Heart left ventricle (tissue), 16 donors: ENCODE results near the gene ITGA7. TPM values are rescaled to one million over a fixed set of nuclear protein-coding genes. Genes with fewer than 3 reads are reported as not detected.
A peak's percentile ranks its signal among the peaks of the same experiment; 100 is the strongest.

ENCODE experiments used
- ATAC-seq, 4 donors: fragments of 200-7000 bp; cut with Tn5 transposase; one replicate each; pipeline ENCODE4 v1.9.1; 2020 to 2022; ENCODE audit warnings: moderate library complexity in 4 of 4, mild to moderate bottlenecking in 3 of 4, moderate number of reproducible peaks in 1 of 4
- DNase-seq, 5 donors: peaks; one replicate each; pipeline ENCODE4 v3.0.0-alpha.2; 2020
- H3K27ac ChIP-seq, 12 donors: fragments of 200-600 bp; sonication (generic) in 4 of 12; one replicate each; pipeline versions ENCODE4 v1.5.0 to v1.8.0; 2016 to 2022; ENCODE audit warnings: mild to moderate bottlenecking in 2 of 12
- H3K27me3 ChIP-seq, 9 donors: fragments of 200-600 bp; sonication (generic) in 2 of 9; one replicate each; pipeline versions ENCODE4 v1.5.1 to v1.8.0; 2016 to 2022; ENCODE audit warnings: mild to moderate bottlenecking in 3 of 9
- H3K36me3 ChIP-seq, 9 donors: fragments of 200-600 bp; sonication (generic) in 2 of 9; one replicate each; pipeline versions ENCODE4 v1.5.0 to v1.8.0; 2018 to 2022; ENCODE audit warnings: mild to moderate bottlenecking in 2 of 9
- H3K4me1 ChIP-seq, 12 donors: fragments of 200-600 bp; sonication (generic) in 4 of 12; one replicate each; pipeline versions ENCODE4 v1.5.0 to v1.8.0; 2016 to 2022; ENCODE audit warnings: mild to moderate bottlenecking in 3 of 12
- H3K4me3 ChIP-seq, 12 donors: fragments of 200-600 bp; sonication (generic) in 4 of 12; one replicate each; pipeline versions ENCODE4 v1.5.0 to v1.8.0; 2017 to 2022; ENCODE audit warnings: mild to moderate bottlenecking in 9 of 12, moderate library complexity in 4 of 12
- H3K9me3 ChIP-seq, 12 donors: fragments of 200-600 bp; sonication (generic) in 4 of 12; one replicate each; pipeline versions ENCODE4 v1.5.0 to v1.8.0; 2016 to 2022; ENCODE audit warnings: mild to moderate bottlenecking in 1 of 12
- POLR2A ChIP-seq, 2 donors: fragments of 450-650 bp; IDR thresholded peaks; one replicate each; pipeline ENCODE4 v1.6.1; 2017; ENCODE audit warnings: antibody characterized with exemption in 2 of 2, mild to moderate bottlenecking in 2 of 2, moderate library complexity in 2 of 2
- whole genome bisulfite sequencing, 4 donors: extraction: QIAGEN DNeasy Blood & Tissue Kit in 2 of 4; methylation state at CpG; one replicate each; pipeline versions ENCODE4 v1.1.5 to v1.1.7; 2013 to 2018; 5-methylcytosine and 5-hydroxymethylcytosine counted together
- intact Hi-C, 10 donors: fragments of 100-400 bp; cut with DNase I; formaldehyde crosslinking; loops; one replicate each; pipeline versions ENCODE4 v1.11.1 to v1.14.2; 2022
- polyA plus RNA-seq, 2 donors: library from polyadenylated mRNA; stranded (reverse); fragments of 200-250 nt; gene quantifications; one replicate each; pipeline ENCODE4 v1.2.3, GENCODE V29; 2013
- total RNA-seq, 9 donors: library from RNA; depleted of rRNA in 2 of 9; stranded (reverse); fragments of >200 nt in 2 of 9; fragmentation: NEBNext Ultra II Directional in 3 of 9; extraction: Animal tissue kit (Norgen Biotek cat#: 25700) in 3 of 9; gene quantifications; one replicate each; pipeline versions ENCODE4 v1.1.0 to v1.2.4, GENCODE V29; 2016 to 2023
- TF ChIP-seq, protein P1 (sequence below), 12 donors: fragments of 200-600 bp; sonication (generic) in 4 of 12; IDR thresholded peaks; one replicate each; pipeline versions ENCODE4 v1.5.0 to v1.8.0; 2018 to 2022; ENCODE audit warnings: antibody characterized with exemption in 12 of 12, mild to moderate bottlenecking in 5 of 12
- donor health status: ischemic (EF 13 %, LVEDD 7.1; RV severe dilation, severe dysfunction).
- donor health status: healthy with polysubstance abuse.
- donor health status: DM: no; HTN: yes; CAD: no.
- donor health status: DM: no; HTN: no; CAD: no.
- donor health status: ischemic (EF 25% LVEDD 6.9; RV normal size, moderate dysfunction).
- donor health status: ischemic (EF 25% LVEDD 5.7; RV mildly dilated, moderate dysfunction).
- donor health status: healthy.
- donor health status: DM: yes; HTN: yes; CAD: no.
- donor health status: ischemic (EF 35%, LVEDD 5.7; RV mildly dilated, moderate dysfunction).
- donor health status: nonischemic (EF 11% LVEDD 7.7; RV severe dilation, severe dysfunction).
- donor health status: DM: yes; HTN: yes; CAD: no.
- donor health status: PGD.
- donor health status: ischemic (EF 29% LVEDD 5.4; RV normal size, mild dysfunction).
- donor health status: nonischemic (EF 23%, LVEDD 6.1; RV moderate dilation, normal function).

ITGA7 gene
- total and polyA plus RNA-seq, 11 donors: 173 to 1,007 (median 573) TPM

DNA sequence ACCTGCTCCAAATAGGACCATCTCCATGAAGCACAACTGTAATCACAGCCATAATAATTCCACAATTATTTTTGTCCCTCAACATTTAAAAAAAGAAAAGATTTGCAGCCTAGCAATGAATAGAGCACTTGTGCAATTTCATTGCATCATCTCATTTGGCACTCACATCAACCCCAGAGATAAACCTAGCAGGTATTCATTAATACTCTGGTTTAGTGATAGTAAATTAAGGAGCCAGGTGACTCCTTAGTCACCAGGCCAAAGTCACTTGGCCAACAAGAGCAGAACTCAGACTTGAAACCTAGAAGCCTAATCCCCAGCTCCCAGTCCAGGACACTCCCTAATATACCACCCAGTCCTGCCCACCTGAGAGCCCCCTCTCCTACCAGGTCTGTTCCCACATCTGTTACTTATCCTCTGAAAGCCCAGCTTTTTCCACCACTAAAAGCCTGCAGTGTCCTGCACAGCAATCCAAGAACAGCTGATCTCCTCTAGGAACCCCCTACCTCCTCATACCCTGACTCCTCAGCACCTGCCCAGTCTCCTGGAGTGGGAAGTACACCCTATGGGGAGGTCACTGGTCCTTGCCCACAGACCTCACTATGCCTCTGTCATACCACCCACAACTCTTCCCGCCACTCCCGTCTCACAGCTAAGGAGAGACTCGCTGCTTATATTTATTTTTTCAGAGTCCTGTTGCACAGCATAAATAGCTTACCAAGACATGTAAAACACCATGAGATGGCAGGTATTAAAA, 48.9 kb downstream of the ITGA7 start:
- Histone ChIP-seq H3K27me3 (no peaks in the 10 kb centered on the region), H3K36me3 (no peaks in the 10 kb centered on the region), H3K27ac (peak overlapping the region; percentile 79 to 94 (median 91)), H3K9me3 (no peaks in the 10 kb centered on the region), H3K4me1 (peaks cover 0 to 32% (median 12%) of the 10 kb centered on the region in 12 donors), H3K4me3 (peak overlapping the region in 2 of 12 donors; percentile 5 to 21)
- TF ChIP-seq POLR2A (IDR thresholded peaks at IDR 0.05): no peak
- TF ChIP-seq, protein P1, sequence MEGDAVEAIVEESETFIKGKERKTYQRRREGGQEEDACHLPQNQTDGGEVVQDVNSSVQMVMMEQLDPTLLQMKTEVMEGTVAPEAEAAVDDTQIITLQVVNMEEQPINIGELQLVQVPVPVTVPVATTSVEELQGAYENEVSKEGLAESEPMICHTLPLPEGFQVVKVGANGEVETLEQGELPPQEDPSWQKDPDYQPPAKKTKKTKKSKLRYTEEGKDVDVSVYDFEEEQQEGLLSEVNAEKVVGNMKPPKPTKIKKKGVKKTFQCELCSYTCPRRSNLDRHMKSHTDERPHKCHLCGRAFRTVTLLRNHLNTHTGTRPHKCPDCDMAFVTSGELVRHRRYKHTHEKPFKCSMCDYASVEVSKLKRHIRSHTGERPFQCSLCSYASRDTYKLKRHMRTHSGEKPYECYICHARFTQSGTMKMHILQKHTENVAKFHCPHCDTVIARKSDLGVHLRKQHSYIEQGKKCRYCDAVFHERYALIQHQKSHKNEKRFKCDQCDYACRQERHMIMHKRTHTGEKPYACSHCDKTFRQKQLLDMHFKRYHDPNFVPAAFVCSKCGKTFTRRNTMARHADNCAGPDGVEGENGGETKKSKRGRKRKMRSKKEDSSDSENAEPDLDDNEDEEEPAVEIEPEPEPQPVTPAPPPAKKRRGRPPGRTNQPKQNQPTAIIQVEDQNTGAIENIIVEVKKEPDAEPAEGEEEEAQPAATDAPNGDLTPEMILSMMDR (IDR thresholded peaks at IDR 0.05): no peak
- DNase-seq (no peak), ATAC-seq (peak; percentile 14 to 47 (median 27))
- intact Hi-C loops: loop anchor here in 2 of 10 donors (1.0 to 5.0 kb wide), 3 partner anchors 43 to 78 kb away; partner anchors contain the start of gene RDH5 (in 1 of the 2)
- 47 to 67% (median 57%) methylated on average over 3 of the region's 3 CpGs for WGBS, 4 donors

DNA sequence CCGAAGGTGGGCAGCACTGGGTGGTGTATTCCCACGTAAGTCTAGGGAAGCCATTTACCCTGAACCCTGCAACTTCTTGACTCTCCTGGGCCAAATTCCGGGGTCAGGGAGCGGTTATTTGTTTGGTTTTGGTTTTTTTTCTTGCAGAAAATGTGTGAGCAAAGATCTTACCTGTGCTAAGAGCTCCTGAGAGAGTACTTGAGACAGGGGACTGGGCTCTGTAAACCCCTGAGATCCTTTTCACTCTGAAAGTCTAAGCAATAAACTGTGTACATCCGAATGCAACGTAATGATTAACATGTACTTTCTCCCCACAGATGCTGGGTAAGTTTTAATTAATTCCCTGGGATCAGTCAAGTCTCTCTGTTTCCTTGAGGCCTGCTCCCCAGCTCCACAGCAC, 49.5 kb downstream of the ITGA7 start:
- TF ChIP-seq, protein P1 (IDR thresholded peaks at IDR 0.05): no peak
- ATAC-seq (no peak), DNase-seq (no peak)
- Histone ChIP-seq H3K4me1 (peaks cover 0 to 30% (median 12%) of the 10 kb centered on the region in 12 donors), H3K4me3 (no peak overlapping the region), H3K9me3 (no peaks in the 10 kb centered on the region), H3K27ac (peak overlapping the region; percentile 79 to 94 (median 91)), H3K27me3 (no peaks in the 10 kb centered on the region), H3K36me3 (no peaks in the 10 kb centered on the region)
- WGBS, 4 donors: 82 to 92% (median 86%) methylated on average over 6 of the region's 6 CpGs
- intact Hi-C loops: loop anchor here in 1 of 10 donors (5.0 kb wide), 2 partner anchors 44 to 79 kb away; no protein-coding TSS in a partner anchor

DNA sequence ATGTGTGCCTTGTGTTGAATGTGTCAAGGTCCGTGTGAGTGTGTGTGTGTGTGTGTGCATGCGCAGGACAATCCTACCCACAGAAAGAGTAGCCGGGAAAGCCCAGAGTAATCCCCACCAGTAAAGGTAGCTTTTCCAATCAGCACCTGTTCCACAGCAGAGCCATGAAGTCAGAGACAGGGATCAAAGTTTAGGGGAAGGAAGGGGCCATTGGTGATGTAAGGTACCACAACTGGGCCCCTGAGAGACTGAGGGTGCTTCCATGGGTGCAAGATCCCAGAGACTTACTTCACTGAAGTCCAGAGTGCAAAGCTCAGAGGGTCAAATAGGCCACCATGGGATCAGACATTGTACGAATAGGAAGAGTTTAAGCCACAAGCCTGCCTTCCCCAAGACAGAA, 50.5 kb downstream of the ITGA7 start:
- no peak for TF ChIP-seq POLR2A (IDR thresholded peaks at IDR 0.05)
- TF ChIP-seq, protein P1 (IDR thresholded peaks at IDR 0.05): no peak
- DNase-seq: no peak
- Histone ChIP-seq H3K27ac (peak overlapping the region in 7 of 12 donors; percentile 13 to 94 (median 88)), H3K27me3 (no peaks in the 10 kb centered on the region), H3K4me3 (no peak overlapping the region), H3K4me1 (peaks cover 0 to 30% (median 12%) of the 10 kb centered on the region in 12 donors), H3K9me3 (no peaks in the 10 kb centered on the region), H3K36me3 (no peaks in the 10 kb centered on the region)
- no peak for ATAC-seq
- intact Hi-C loops: loop anchor here in 1 of 10 donors (5.0 kb wide), 2 partner anchors 45 to 80 kb away; no protein-coding TSS in a partner anchor
- WGBS, 4 donors: 61 to 78% (median 74%) methylated on average over 4 of the region's 4 CpGs

DNA sequence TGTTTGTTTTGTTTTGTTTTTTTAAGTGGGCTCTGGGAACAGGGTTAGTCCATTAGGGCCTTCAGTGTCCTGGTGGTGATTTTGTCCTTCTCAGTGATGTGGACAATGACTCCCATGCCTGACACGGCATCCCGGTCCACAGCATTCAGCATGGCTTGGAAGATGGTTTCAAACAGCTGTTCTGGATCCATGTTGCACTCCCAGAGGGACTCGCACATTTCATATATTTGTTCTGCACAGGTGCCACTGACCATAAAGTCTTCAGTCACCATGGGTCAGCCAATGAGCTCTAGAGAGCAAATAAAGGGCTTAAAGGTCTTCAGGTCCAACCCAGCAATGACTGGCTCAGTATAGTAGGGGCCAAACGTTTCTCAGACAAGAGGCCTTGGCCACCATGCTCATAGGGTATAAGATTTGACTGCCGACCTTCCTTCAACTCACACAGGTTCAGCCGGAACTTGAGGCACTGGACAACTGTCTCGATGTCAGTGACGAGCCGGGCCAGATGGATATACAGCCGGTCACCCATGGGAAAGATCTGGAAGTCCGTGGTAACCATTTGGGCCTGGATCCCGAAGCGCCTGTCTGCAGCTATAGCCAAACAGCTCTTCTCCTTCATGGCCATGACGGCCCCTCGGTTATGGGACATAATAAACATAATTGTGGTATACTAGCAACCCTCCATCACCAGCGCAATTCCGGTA, 53.0 kb downstream of the ITGA7 start:
- TF ChIP-seq POLR2A (IDR thresholded peaks at IDR 0.05): no peak
- TF ChIP-seq, protein P1 (IDR thresholded peaks at IDR 0.05): no peak
- H3K36me3 ChIP-seq: no peaks in the 10 kb centered on the region
- DNase-seq (no peak), ATAC-seq (no peak)
- WGBS, 4 donors: 84 to 94% (median 90%) methylated on average over 17 of the region's 17 CpGs
- H3K27ac ChIP-seq: no peak overlapping the region
- H3K4me3 ChIP-seq: no peak overlapping the region
- H3K4me1 ChIP-seq: peaks cover 0 to 20% (median 8%) of the 10 kb centered on the region in 12 donors
- no peaks in the 10 kb centered on the region for H3K27me3 ChIP-seq
- intact Hi-C loops: loop anchor here in 2 of 10 donors (2.0 to 5.0 kb wide), 3 partner anchors 22 to 83 kb away; no protein-coding TSS in a partner anchor
- no peaks in the 10 kb centered on the region for H3K9me3 ChIP-seq
